ENCODE results near the gene COBL.
"Not testable (repeated sequence)": the region's sequence is repeated elsewhere in the genome, so short reads cannot be mapped to it uniquely, and the experiment has no call there.

COBL gene

GRCh38 chr7:51007551-51008505 is 308.8 kb downstream of the COBL start:
- TF ChIP-seq CTCF (IDR thresholded peaks at IDR 0.05; ENCODE audit: extremely low read depth, insufficient read depth, missing control alignments) = no peak
- DNase-seq (ENCODE audit: low spot score) = no peak
- in situ Hi-C loops (cut with MboI; ENCODE audit: low pct_unique_long_range_greater_than_20kb, low sequenced_read_pairs, unreplicated experiment) = no loop called here

- DNase-seq (ENCODE audit: low spot score) = no peak
- in situ Hi-C loops (cut with MboI; ENCODE audit: low pct_unique_long_range_greater_than_20kb, low sequenced_read_pairs, unreplicated experiment) = no loop called here
- no peak for TF ChIP-seq CTCF (IDR thresholded peaks at IDR 0.05; ENCODE audit: extremely low read depth, insufficient read depth, missing control alignments)
These were observed 309.9 kb downstream of the COBL start for GRCh38 chr7:51006483-51007235.

- no peak for TF ChIP-seq CTCF (IDR thresholded peaks at IDR 0.05; ENCODE audit: extremely low read depth, insufficient read depth, missing control alignments)
- in situ Hi-C loops (cut with MboI; ENCODE audit: low pct_unique_long_range_greater_than_20kb, low sequenced_read_pairs, unreplicated experiment) = no loop called here
- DNase-seq (ENCODE audit: low spot score) = no peak
These were observed 311.5 kb downstream of the COBL start for GRCh38 chr7:51005074-51005473.

GRCh38 chr7:51000956-51001355 is 315.7 kb downstream of the COBL start:
- no peak for TF ChIP-seq CTCF (IDR thresholded peaks at IDR 0.05; ENCODE audit: extremely low read depth, insufficient read depth, missing control alignments)
- in situ Hi-C loops (cut with MboI; ENCODE audit: low pct_unique_long_range_greater_than_20kb, low sequenced_read_pairs, unreplicated experiment) = no loop called here
- no peak for DNase-seq (ENCODE audit: low spot score)

- DNase-seq (ENCODE audit: low spot score) = no peak
- in situ Hi-C loops (cut with MboI; ENCODE audit: low pct_unique_long_range_greater_than_20kb, low sequenced_read_pairs, unreplicated experiment) = no loop called here
- TF ChIP-seq CTCF (IDR thresholded peaks at IDR 0.05; ENCODE audit: extremely low read depth, insufficient read depth, missing control alignments) = no peak
These were observed 321.8 kb downstream of the COBL start for GRCh38 chr7:50994753-50995319.

- DNase-seq (ENCODE audit: low spot score); in situ Hi-C loops (cut with MboI; ENCODE audit: low pct_unique_long_range_greater_than_20kb, low sequenced_read_pairs, unreplicated experiment): not testable (repeated sequence)
These were observed 326.4 kb downstream of the COBL start for GRCh38 chr7:50990214-50990613.
